Measurements from ENCODE around the gene ATRIP. TPM values are rescaled to one million over a fixed set of nuclear protein-coding genes. Genes with fewer than 3 reads are reported as not detected.

ATRIP gene
- total and polyA plus RNA-seq, 2 of the 4 experiments (the other 2 are of a cell fraction), result 6.8 to 10.8 TPM

DNA sequence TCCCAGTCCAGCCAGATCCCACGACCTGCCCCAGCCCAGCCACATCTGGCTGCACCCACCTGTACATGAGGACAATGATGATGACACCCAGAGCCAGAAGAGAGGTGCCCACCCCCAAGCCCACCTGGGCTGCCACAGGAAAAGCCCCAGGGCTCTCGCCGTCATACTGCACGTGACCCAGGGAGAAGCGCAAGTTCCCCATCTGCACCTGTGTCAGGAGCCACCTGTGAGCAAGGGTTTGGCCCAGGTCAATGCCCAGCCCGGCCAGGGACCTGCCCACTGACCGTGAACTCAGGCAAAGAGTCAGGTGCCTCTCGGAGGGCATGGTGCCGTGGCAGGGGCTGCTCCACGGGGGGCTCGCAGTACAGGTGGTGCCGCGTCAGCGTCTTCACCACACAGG, 32.9 kb upstream of the ATRIP start:
- no peaks in the 10 kb centered on the region for H3K79me1 ChIP-seq (ENCODE audit: low read depth in 1 of 2, low read length in 2 of 2)
- H3K4me2 ChIP-seq (ENCODE audit: low read depth, low read length), result no peak overlapping the region
- no peak overlapping the region for H2BK20ac ChIP-seq (ENCODE audit: low read depth, low read length)
- CTCF ChIA-PET, result interaction anchor here (1.3 kb wide), 1 partner anchor 23 kb away, joined by 4 read pairs; no protein-coding TSS in a partner anchor
- in situ Hi-C loops (cut with MboI; ENCODE audit: low sequenced_read_pairs) (no loop called here), intact Hi-C loops (cut with micrococcal nuclease) (no loop called here), dilution Hi-C loops (cut with HindIII; ENCODE audit: low sequenced_read_pairs, unreplicated experiment) (no loop called here)
- H3K18ac ChIP-seq (ENCODE audit: low read depth, low read length), result no peak overlapping the region
- H3K36me3 ChIP-seq (ENCODE audit: control insufficient read depth, insufficient read depth, low read length), result peaks cover 77% of the 10 kb centered on the region
- H4K20me1 ChIP-seq (ENCODE audit: insufficient read depth, low read length), result no peaks in the 10 kb centered on the region; the same call in 1 of the 2 replicates
- H3K4ac ChIP-seq (ENCODE audit: low read depth, low read length), result no peak overlapping the region
- no peak overlapping the region for H4K91ac ChIP-seq (ENCODE audit: insufficient read depth, low read depth, low read length)
- no peak overlapping the region for H4K8ac ChIP-seq (ENCODE audit: low read depth in 2 of 2, low read length in 2 of 2)
- H3K14ac ChIP-seq (replicated peaks; ENCODE audit: low read depth, low read length), result no peak overlapping the region
- POLR2A ChIA-PET (ENCODE audit: unreplicated experiment), result no interaction called here
- H3K27ac ChIP-seq (ENCODE audit: insufficient read depth, low read length), result no peak overlapping the region
- no peaks in the 10 kb centered on the region for H3K27me3 ChIP-seq (ENCODE audit: control insufficient read depth, insufficient read depth, low read length)
- no peaks in the 10 kb centered on the region for H3K9me1 ChIP-seq (ENCODE audit: insufficient read depth, low read length)
- TF ChIP-seq, protein P1, sequence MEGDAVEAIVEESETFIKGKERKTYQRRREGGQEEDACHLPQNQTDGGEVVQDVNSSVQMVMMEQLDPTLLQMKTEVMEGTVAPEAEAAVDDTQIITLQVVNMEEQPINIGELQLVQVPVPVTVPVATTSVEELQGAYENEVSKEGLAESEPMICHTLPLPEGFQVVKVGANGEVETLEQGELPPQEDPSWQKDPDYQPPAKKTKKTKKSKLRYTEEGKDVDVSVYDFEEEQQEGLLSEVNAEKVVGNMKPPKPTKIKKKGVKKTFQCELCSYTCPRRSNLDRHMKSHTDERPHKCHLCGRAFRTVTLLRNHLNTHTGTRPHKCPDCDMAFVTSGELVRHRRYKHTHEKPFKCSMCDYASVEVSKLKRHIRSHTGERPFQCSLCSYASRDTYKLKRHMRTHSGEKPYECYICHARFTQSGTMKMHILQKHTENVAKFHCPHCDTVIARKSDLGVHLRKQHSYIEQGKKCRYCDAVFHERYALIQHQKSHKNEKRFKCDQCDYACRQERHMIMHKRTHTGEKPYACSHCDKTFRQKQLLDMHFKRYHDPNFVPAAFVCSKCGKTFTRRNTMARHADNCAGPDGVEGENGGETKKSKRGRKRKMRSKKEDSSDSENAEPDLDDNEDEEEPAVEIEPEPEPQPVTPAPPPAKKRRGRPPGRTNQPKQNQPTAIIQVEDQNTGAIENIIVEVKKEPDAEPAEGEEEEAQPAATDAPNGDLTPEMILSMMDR (conservative IDR thresholded peaks at IDR 0.05; ENCODE audit: low read depth, low read length), result no peak
- TF ChIP-seq POLR2A (IDR thresholded peaks at IDR 0.05; ENCODE audit: low read depth, low read length), result no peak
- no peak for TF ChIP-seq RFX5 (IDR thresholded peaks at IDR 0.05; ENCODE audit: low read depth, low read length)
- TF ChIP-seq, protein P2, sequence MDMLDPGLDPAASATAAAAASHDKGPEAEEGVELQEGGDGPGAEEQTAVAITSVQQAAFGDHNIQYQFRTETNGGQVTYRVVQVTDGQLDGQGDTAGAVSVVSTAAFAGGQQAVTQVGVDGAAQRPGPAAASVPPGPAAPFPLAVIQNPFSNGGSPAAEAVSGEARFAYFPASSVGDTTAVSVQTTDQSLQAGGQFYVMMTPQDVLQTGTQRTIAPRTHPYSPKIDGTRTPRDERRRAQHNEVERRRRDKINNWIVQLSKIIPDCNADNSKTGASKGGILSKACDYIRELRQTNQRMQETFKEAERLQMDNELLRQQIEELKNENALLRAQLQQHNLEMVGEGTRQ (IDR thresholded peaks at IDR 0.05; ENCODE audit: low read depth, low read length), result no peak
- TF ChIP-seq RCOR1 (IDR thresholded peaks at IDR 0.05; ENCODE audit: insufficient replicate concordance, low read length), result no peak
- TF ChIP-seq MAFK (IDR thresholded peaks at IDR 0.05; ENCODE audit: low read depth, low read length), result no peak
- no peak for TF ChIP-seq FOS (IDR thresholded peaks at IDR 0.05; ENCODE audit: low read depth, low read length)
- no peak for TF ChIP-seq SMC3 (IDR thresholded peaks at IDR 0.05; ENCODE audit: low read depth, low read length)
- no peak for TF ChIP-seq BHLHE40 (IDR thresholded peaks at IDR 0.05; ENCODE audit: low read depth, low read length)
- TF ChIP-seq, protein P3, sequence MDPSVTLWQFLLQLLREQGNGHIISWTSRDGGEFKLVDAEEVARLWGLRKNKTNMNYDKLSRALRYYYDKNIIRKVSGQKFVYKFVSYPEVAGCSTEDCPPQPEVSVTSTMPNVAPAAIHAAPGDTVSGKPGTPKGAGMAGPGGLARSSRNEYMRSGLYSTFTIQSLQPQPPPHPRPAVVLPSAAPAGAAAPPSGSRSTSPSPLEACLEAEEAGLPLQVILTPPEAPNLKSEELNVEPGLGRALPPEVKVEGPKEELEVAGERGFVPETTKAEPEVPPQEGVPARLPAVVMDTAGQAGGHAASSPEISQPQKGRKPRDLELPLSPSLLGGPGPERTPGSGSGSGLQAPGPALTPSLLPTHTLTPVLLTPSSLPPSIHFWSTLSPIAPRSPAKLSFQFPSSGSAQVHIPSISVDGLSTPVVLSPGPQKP (IDR thresholded peaks at IDR 0.05; ENCODE audit: borderline replicate concordance, low read depth, low read length), result no peak
- no peak for TF ChIP-seq RAD21 (IDR thresholded peaks at IDR 0.05; ENCODE audit: low read length)
- no peak for TF ChIP-seq CEBPB (IDR thresholded peaks at IDR 0.05; ENCODE audit: low read depth, low read length)
- WGBS, 2 experiments (ENCODE audit: extremely low coverage in 2 of 2, insufficient read length in 1 of 2), result 95% methylated on average over 11 of the region's 14 CpGs; no CpG with 5 or more reads in 1 of the 2 experiments
- no peaks in the 10 kb centered on the region for H3K9me3 ChIP-seq (ENCODE audit: control insufficient read depth, insufficient read depth, low read length)
- no peak overlapping the region for H2BK5ac ChIP-seq (ENCODE audit: low read depth, low read length, poor library complexity, severe bottlenecking)
- no peaks in the 10 kb centered on the region for H3K4me1 ChIP-seq (ENCODE audit: control insufficient read depth, insufficient read depth, low read length)
- no peak for ATAC-seq (ENCODE audit: low read depth)
- H2AK9ac ChIP-seq (replicated peaks; ENCODE audit: low read depth, low read length, poor library complexity), result no peak overlapping the region
- BruUV-seq (replicated peaks), result no TSS peak
- DNase-seq, result no peak
- no peak overlapping the region for H3K23ac ChIP-seq (ENCODE audit: low read depth, low read length)
- H2AFZ ChIP-seq (replicated peaks; ENCODE audit: low read length, poor library complexity), result no peak overlapping the region
- no peak overlapping the region for H3K56ac ChIP-seq (ENCODE audit: extremely low read depth, insufficient read depth, low read length)
- no peak overlapping the region for H3K9ac ChIP-seq (ENCODE audit: low read depth, low read length)
- H3K4me3 ChIP-seq (ENCODE audit: insufficient read depth, low read depth, low read length), result no peak overlapping the region
- no peak overlapping the region for H4K5ac ChIP-seq (ENCODE audit: low read depth, low read length)
- H2BK15ac ChIP-seq (ENCODE audit: low read depth, low read length), result no peak overlapping the region
- H2AK5ac ChIP-seq (ENCODE audit: low read depth, low read length), result no peak overlapping the region
- H2BK120ac ChIP-seq (ENCODE audit: low read depth, low read length), result no peak overlapping the region

All from IMR-90 (cell line).